Adrenal gland (tissue), 12 donors: ENCODE measurements around the gene ACSF2. TPM values are rescaled to one million over a fixed set of nuclear protein-coding genes. Genes with fewer than 3 reads are reported as not detected.
A peak's percentile ranks its signal among the peaks of the same experiment; 100 is the strongest.

ENCODE experiments used
- DNase-seq, 7 donors: peaks; one replicate each; pipeline ENCODE4 v3.0.0-alpha.2; 2019 to 2020
- H3K27ac ChIP-seq, 5 donors: fragments of 200-600 bp; sonication (generic) in 4 of 5; 1 replicate in 3 of 5; 2 replicates in 2 of 5; pipeline versions ENCODE4 v1.5.1 to v1.8.0; 2016 to 2020; ENCODE audit warnings: mild to moderate bottlenecking in 1 of 5
- H3K27me3 ChIP-seq: fragments of 200-600 bp; 2 replicates; pipeline ENCODE4 v1.8.0; 2021
- H3K36me3 ChIP-seq, 2 donors: fragments of 200-600 bp; replicated peaks in 1 of 2; 1 replicate in 1 of 2; 2 replicates in 1 of 2; pipeline versions ENCODE4 v1.5.1 to v1.8.0; 2018 to 2022
- H3K4me1 ChIP-seq, 2 donors: fragments of 200-600 bp; replicated peaks in 1 of 2; 1 replicate in 1 of 2; 2 replicates in 1 of 2; pipeline versions ENCODE4 v1.5.1 to v1.8.0; 2018 to 2021
- H3K4me3 ChIP-seq, 4 donors: fragments of 200-600 bp; sonication (generic) in 3 of 4; one replicate each; pipeline ENCODE4 v1.5.1; 2016 to 2018
- H3K9me3 ChIP-seq, 3 donors: fragments of 200-600 bp; sonication (generic) in 1 of 3; replicated peaks in 1 of 3; 1 replicate in 2 of 3; 2 replicates in 1 of 3; pipeline versions ENCODE4 v1.5.1 to v1.8.0; 2016 to 2021
- CTCF ChIP-seq, 6 experiments: fragments of 450-650 bp in 4 of 6; fragments of 200-600 bp in 2 of 6; sonication (generic) in 1 of 6; IDR thresholded peaks; 1 replicate in 5 of 6; 2 replicates in 1 of 6; pipeline versions ENCODE4 v1.5.1 to v1.8.0; 2016 to 2021; ENCODE audit warnings: antibody characterized with exemption in 6 of 6, mild to moderate bottlenecking in 2 of 6, moderate library complexity in 1 of 6
- POLR2A ChIP-seq, 2 donors: fragments of 450-650 bp; IDR thresholded peaks; one replicate each; pipeline ENCODE4 v1.6.1; 2017; ENCODE audit warnings: antibody characterized with exemption in 2 of 2, mild to moderate bottlenecking in 2 of 2, moderate library complexity in 1 of 2
- WGBS, 4 donors: extraction: QIAGEN DNeasy Blood & Tissue Kit in 2 of 4; methylation state at CpG; one replicate each; pipeline versions ENCODE4 v1.1.5 to v1.1.7; 2013 to 2017; 5-methylcytosine and 5-hydroxymethylcytosine counted together
- intact Hi-C, 2 donors: fragments of 100-400 bp; cut with DNase I; formaldehyde crosslinking; loops; one replicate each; pipeline versions ENCODE4 v1.14.1 to v1.15.0; 2022 to 2023
- polyA plus RNA-seq, 3 donors: library from polyadenylated mRNA; stranded (reverse); fragments of 200-250 nt in 2 of 3; fragments of 350-450 nt in 1 of 3; fragmentation: Illumina TruSeq in 1 of 3; extraction: RNeasy Lipid Tissue Mini Kit (QIAGEN cat#74804) in 1 of 3; gene quantifications; one replicate each; pipeline ENCODE4 v1.2.3, GENCODE V29; 2013 to 2014
- total RNA-seq, 9 donors: library from RNA; depleted of rRNA in 4 of 9; stranded (reverse); fragments of >200 nt in 4 of 9; fragments of 120-200 nt in 1 of 9; fragmentation: NEBNext Ultra II Directional in 1 of 9; extraction: Animal tissue kit (Norgen Biotek cat#: 25700) in 1 of 9; gene quantifications; one replicate each; pipeline versions ENCODE4 v1.1.0 to v1.2.4, GENCODE V29; 2013 to 2023
- donor health status: healthy with polysubstance abuse.
- donor health status: Bipolar disorder and iron deficiency.
- donor health status: DM: yes; HTN: yes; CAD: no.
- donor health status: DM: no; HTN: no; CAD: no.
- donor health status: DM: no; HTN: no; CAD: no.
- donor health status: DM: yes; HTN: yes; CAD: no.

ACSF2 gene
- total and polyA plus RNA-seq, 12 donors = 92.1 to 434 (median 196) TPM

- TF ChIP-seq CTCF (IDR thresholded peaks at IDR 0.05) = no peak
- no peak for TF ChIP-seq POLR2A (IDR thresholded peaks at IDR 0.05)
- WGBS, 4 donors = 70 to 80% (median 71%) methylated on average over 4 of the region's 4 CpGs
- intact Hi-C loops = no loop called here
Observed at GRCh38 chr17:50430821-50431618, 5.0 kb downstream of the ACSF2 start.

GRCh38 chr17:50432125-50432762, 6.2 kb downstream of the ACSF2 start:
- no peak for DNase-seq
- TF ChIP-seq CTCF (IDR thresholded peaks at IDR 0.05) (no peak), POLR2A (IDR thresholded peaks at IDR 0.05) (no peak)
- WGBS, 4 donors = 68 to 96% (median 77%) methylated on average over 4 of the region's 4 CpGs
- H3K36me3 ChIP-seq = peaks cover 0 to 2% of the 10 kb centered on the region in 2 donors
- intact Hi-C loops = no loop called here
- H3K27me3 ChIP-seq = no peaks in the 10 kb centered on the region
- H3K27ac ChIP-seq = peak overlapping the region in 1 of 5 donors; percentile 40
- no peak overlapping the region for H3K4me3 ChIP-seq
- no peaks in the 10 kb centered on the region for H3K9me3 ChIP-seq
- peaks cover 29 to 33% of the 10 kb centered on the region in 2 donors for H3K4me1 ChIP-seq

More at GRCh38 chr17:50430821-50431618, 5.0 kb downstream of the ACSF2 start:
- Histone ChIP-seq H3K36me3 (peaks cover 0 to 2% of the 10 kb centered on the region in 2 donors), H3K9me3 (no peaks in the 10 kb centered on the region), H3K4me3 (no peak overlapping the region), H3K27me3 (no peaks in the 10 kb centered on the region), H3K27ac (peak overlapping the region in 1 of 5 donors; percentile 10), H3K4me1 (peaks cover 31 to 41% of the 10 kb centered on the region in 2 donors)
- DNase-seq = no peak

GRCh38 chr17:50437409-50437808, 11.4 kb downstream of the ACSF2 start:
- WGBS, 4 donors = 93 to 96% (median 96%) methylated on average over 4 of the region's 4 CpGs
- Histone ChIP-seq H3K4me1 (peaks cover 3 to 7% of the 10 kb centered on the region in 2 donors), H3K9me3 (no peaks in the 10 kb centered on the region), H3K36me3 (no peaks in the 10 kb centered on the region), H3K4me3 (no peak overlapping the region), H3K27ac (no peak overlapping the region), H3K27me3 (no peaks in the 10 kb centered on the region)
- no peak for DNase-seq
- TF ChIP-seq CTCF (IDR thresholded peaks at IDR 0.05) (no peak), POLR2A (IDR thresholded peaks at IDR 0.05) (no peak)
- intact Hi-C loops = no loop called here

- Histone ChIP-seq H3K9me3 (no peaks in the 10 kb centered on the region), H3K36me3 (no peaks in the 10 kb centered on the region), H3K27ac (no peak overlapping the region), H3K4me3 (no peak overlapping the region), H3K4me1 (peaks cover 17 to 23% of the 10 kb centered on the region in 2 donors), H3K27me3 (no peaks in the 10 kb centered on the region)
- intact Hi-C loops = no loop called here
- no peak for DNase-seq
- 93 to 99% (median 96%) methylated on average over 4 of the region's 4 CpGs for WGBS, 4 donors
- TF ChIP-seq CTCF (IDR thresholded peaks at IDR 0.05) (no peak), POLR2A (IDR thresholded peaks at IDR 0.05) (no peak)
Observed at GRCh38 chr17:50439008-50439407, 13.0 kb downstream of the ACSF2 start.
